Measurements from ENCODE around the gene IGFBP7. TPM values are rescaled to one million over a fixed set of nuclear protein-coding genes. Genes with fewer than 3 reads are reported as not detected.

The IGFBP7 gene, protein sequence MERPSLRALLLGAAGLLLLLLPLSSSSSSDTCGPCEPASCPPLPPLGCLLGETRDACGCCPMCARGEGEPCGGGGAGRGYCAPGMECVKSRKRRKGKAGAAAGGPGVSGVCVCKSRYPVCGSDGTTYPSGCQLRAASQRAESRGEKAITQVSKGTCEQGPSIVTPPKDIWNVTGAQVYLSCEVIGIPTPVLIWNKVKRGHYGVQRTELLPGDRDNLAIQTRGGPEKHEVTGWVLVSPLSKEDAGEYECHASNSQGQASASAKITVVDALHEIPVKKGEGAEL
- total RNA-seq, result 16.6 TPM

DNA sequence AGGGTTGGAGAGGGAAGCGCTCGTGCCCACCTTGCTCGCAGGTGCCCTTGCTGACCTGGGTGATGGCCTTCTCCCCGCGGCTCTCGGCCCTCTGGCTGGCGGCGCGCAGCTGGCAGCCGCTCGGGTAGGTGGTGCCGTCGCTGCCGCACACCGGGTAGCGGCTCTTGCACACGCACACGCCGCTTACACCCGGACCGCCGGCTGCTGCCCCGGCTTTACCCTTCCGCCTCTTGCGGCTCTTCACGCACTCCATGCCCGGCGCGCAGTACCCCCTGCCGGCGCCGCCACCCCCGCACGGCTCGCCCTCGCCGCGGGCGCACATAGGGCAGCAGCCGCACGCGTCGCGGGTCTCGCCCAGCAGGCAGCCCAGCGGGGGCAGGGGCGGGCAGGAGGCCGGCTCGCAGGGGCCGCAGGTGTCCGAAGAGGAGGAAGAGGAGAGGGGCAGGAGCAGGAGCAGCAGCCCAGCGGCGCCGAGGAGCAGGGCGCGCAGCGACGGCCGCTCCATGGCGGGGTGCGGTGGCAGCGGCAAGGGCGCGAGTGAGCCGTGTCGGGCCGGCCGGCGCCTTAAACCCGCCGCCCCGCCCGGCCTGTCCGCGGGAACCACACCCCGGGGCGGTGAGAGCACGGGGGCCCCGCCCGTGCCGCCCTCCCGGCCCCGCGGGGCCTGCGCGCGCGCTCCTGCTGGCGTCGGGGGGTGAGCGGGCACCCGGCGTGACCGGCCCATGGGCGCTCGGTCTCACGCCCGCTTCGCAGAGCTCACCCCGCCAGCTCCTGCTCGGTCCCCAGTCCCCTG lies at the start of gene IGFBP7:
IGFBP7 (minus strand) TSS at position 539 of the 793 bp plus-strand sequence; CDS start at position 505, 34 bp downstream.
- Histone ChIP-seq H3K4me3 (ENCODE audit: low read length) (peak within 1 kb of the TSS; percentile 49), H3K9me3 (ENCODE audit: low read depth, low read length) (no peaks in the 10 kb centered on the region), H3K4me1 (ENCODE audit: insufficient read depth, low read length) (peaks cover 47% of the 10 kb centered on the region), H3K27me3 (ENCODE audit: insufficient read depth, low read length) (peaks cover 21% of the 10 kb centered on the region)

DNA sequence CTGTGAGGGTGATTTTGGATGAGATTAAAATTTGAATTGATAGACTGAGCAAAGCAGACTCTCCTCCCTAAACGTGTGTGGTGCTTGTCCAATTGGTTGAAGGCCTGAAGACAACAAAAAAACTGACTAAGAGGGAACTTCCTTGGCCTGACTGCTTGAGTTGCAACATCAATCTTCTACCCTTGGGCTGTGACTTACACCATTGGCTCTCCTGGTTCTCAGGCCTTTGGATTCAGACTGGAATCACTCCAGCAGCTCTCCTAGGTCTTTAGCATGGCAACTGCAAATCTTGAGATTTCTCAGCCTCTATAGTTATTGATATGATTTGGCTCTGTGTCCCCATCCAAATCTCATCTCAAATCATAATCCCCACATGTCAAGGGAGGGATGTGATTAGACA lies 49.7 kb upstream of the IGFBP7 start:
- Histone ChIP-seq H3K4me3 (ENCODE audit: low read length) (no peak overlapping the region), H3K4me1 (ENCODE audit: insufficient read depth, low read length) (peaks cover 11% of the 10 kb centered on the region), H3K9me3 (ENCODE audit: low read depth, low read length) (no peaks in the 10 kb centered on the region), H3K27me3 (ENCODE audit: insufficient read depth, low read length) (peaks cover 6% of the 10 kb centered on the region)

DNA sequence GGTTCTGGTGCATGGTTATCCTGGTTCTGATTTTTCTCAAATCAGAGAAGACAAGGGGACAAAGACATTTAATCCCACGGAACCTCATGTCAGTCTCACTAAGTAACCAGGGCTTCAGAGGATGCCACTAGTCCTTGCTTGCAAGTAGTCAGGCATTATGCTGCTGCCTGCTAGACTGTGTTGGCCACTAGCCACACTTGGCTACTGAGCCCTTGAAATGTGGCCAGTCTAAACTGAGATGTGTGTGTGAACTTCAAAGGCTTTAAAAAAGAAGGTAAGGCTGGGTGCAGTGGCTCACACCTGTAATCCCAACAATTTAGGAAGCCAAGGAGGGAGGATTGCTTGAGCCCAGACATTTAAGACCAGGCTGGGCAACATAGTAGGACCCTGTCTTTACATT lies 48.6 kb upstream of the IGFBP7 start:
- no peaks in the 10 kb centered on the region for H3K9me3 ChIP-seq (ENCODE audit: low read depth, low read length)
- peaks cover 12% of the 10 kb centered on the region for H3K4me1 ChIP-seq (ENCODE audit: insufficient read depth, low read length)
- no peak overlapping the region for H3K4me3 ChIP-seq (ENCODE audit: low read length)
- no peaks in the 10 kb centered on the region for H3K27me3 ChIP-seq (ENCODE audit: insufficient read depth, low read length)

DNA sequence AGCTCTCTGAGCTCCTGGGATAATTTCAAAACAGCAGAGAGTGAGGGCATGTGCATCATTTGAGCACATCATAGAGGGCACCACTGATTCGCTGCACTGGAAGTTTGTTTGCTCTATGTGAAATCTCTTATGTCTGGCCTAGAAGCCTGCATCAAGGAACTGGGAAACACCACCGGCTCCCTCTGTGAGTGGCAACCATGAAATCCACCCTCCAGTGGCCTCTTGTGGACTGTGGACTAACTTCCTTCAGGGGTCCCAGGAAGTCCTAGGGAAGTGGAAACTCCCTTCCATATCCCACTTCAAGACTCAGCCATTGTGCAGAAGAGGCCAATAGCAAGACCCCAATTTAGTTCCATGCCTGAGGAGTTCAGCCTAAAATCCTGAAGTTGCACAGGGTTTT lies 48.0 kb upstream of the IGFBP7 start:
- Histone ChIP-seq H3K4me3 (ENCODE audit: low read length) (no peak overlapping the region), H3K4me1 (ENCODE audit: insufficient read depth, low read length) (peaks cover 8% of the 10 kb centered on the region), H3K9me3 (ENCODE audit: low read depth, low read length) (no peaks in the 10 kb centered on the region), H3K27me3 (ENCODE audit: insufficient read depth, low read length) (no peaks in the 10 kb centered on the region)

DNA sequence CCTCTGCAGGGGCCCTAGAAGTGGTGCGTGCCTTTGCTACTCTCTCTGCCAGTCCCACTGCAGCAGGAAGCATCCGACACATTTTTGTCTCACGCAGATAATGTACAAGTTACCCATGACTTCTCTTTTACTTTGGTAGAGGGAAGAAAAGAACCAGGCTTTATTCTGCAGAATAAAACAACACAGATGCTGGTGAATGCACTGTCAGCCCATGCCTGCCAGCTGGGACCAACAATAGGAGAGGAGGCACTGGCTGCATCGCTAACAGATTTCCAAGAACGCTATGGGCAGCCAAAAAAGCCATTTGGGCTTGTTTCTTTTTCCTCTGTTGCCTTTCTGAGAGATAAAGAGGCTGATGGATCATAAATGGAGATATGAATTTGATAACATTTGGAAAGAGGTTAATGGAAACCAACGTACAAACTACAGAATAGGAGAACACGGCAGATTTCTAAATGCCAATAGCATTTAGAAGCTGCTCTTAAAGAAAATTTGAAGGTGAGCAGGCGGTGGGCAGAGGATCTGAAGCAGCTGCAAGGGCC lies 47.5 kb upstream of the IGFBP7 start:
- Histone ChIP-seq H3K4me1 (ENCODE audit: insufficient read depth, low read length) (peaks cover 8% of the 10 kb centered on the region), H3K27me3 (ENCODE audit: insufficient read depth, low read length) (no peaks in the 10 kb centered on the region), H3K9me3 (ENCODE audit: low read depth, low read length) (no peaks in the 10 kb centered on the region)

DNA sequence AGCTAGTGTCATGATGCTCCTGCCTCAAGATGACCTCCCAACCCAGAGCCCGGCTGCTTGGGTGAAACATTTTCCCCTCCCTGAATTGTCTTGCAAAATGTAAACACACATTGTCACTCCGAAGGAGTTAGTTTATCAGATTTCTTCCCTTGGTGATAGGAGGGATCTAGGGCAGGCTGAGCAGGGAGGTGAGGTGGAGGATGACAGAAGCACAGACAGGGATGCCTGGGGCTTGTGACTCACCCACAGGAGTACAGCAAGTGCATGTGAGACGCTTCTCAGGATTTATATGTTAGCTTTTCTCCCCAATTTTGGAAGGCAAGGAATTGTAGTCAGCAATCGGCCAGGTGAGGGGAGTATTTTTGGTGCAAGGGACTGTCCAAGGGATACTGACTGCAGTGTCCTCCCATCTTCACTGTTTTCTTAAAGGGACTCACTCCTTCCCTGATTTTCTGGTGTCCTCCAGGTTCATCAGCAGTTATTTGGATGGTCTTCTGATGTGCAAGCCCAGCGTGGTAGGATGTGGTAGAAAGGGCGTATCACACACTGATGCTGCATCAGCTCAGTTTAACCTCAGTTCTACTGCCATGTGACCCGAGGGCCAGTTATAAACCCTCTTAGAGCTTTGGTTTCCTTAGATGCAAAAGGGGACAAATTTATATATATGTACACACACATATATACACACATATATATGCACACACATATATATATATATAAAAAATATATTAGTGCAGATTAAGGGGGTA lies 46.2 kb upstream of the IGFBP7 start:
- Histone ChIP-seq H3K4me1 (ENCODE audit: insufficient read depth, low read length) (peaks cover 8% of the 10 kb centered on the region), H3K4me3 (ENCODE audit: low read length) (no peak overlapping the region), H3K9me3 (ENCODE audit: low read depth, low read length) (no peaks in the 10 kb centered on the region), H3K27me3 (ENCODE audit: insufficient read depth, low read length) (no peaks in the 10 kb centered on the region)

More for the DNA sequence above, 47.5 kb upstream of the IGFBP7 start:
- no peak overlapping the region for H3K4me3 ChIP-seq (ENCODE audit: low read length)

DNA sequence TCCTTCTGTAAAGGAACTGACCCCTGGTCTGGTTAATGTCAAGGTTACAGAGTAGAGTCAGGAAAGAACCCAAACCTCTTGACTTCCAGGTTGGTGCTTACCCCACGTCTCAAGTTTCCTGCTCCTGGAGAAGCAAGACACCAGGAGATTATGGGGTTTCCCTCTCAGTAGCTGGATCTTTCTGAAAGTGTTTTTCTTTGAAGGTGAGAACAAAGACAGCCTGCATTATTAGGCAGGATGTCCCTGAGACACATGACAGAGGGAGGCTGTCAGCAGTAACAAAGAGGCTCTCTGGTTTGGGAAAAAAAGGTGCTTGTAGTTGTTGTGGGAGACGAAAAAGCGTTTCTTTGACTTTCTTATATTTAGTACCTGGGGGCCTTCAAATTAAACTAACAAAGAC lies 44.7 kb upstream of the IGFBP7 start:
- no peak overlapping the region for H3K4me3 ChIP-seq (ENCODE audit: low read length)
- no peaks in the 10 kb centered on the region for H3K27me3 ChIP-seq (ENCODE audit: insufficient read depth, low read length)
- H3K4me1 ChIP-seq (ENCODE audit: insufficient read depth, low read length), result peaks cover 8% of the 10 kb centered on the region
- H3K9me3 ChIP-seq (ENCODE audit: low read depth, low read length), result no peaks in the 10 kb centered on the region

DNA sequence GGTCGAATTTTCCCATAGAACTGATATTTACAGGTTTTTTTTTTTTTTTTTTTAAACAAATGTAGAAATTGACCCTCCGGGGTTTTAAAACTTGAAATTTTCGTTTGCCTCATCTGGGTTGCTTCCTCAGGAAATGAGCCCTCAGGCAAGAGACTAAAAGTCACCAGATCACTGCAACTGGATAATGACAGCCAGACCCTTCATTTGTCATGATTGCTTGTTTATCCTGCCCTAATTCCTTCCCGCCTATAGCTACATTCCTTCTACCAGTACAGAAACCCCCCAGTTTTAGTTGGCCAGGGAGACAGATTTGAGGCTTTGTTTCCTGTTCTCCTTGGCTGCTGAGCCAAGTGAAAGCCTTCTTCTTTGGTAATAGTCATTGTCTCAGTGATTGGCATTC lies 44.0 kb upstream of the IGFBP7 start:
- Histone ChIP-seq H3K4me1 (ENCODE audit: insufficient read depth, low read length) (peaks cover 8% of the 10 kb centered on the region), H3K9me3 (ENCODE audit: low read depth, low read length) (no peaks in the 10 kb centered on the region), H3K4me3 (ENCODE audit: low read length) (no peak overlapping the region), H3K27me3 (ENCODE audit: insufficient read depth, low read length) (no peaks in the 10 kb centered on the region)

DNA sequence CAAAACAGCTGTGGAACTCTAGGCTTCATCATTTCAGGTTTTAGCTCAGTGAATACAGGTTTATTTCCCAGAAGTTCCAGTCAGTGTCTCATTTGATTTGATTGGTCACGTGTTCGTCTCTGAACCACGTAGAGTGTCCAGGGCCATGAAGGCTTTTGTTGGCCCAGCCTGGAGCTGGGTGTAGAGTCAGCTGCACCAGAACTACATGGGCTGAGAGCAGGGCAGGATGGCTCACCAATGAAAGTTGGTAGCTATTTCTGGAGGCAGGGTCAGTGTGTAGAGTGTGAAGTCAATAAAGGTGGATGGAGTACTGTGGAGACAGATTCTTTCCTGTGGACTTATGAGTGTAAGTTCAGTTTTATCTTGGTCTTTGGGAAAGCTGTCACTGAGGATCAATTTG lies 43.0 kb upstream of the IGFBP7 start:
- Histone ChIP-seq H3K9me3 (ENCODE audit: low read depth, low read length) (no peaks in the 10 kb centered on the region), H3K27me3 (ENCODE audit: insufficient read depth, low read length) (no peaks in the 10 kb centered on the region), H3K4me3 (ENCODE audit: low read length) (no peak overlapping the region), H3K4me1 (ENCODE audit: insufficient read depth, low read length) (peaks cover 8% of the 10 kb centered on the region)

DNA sequence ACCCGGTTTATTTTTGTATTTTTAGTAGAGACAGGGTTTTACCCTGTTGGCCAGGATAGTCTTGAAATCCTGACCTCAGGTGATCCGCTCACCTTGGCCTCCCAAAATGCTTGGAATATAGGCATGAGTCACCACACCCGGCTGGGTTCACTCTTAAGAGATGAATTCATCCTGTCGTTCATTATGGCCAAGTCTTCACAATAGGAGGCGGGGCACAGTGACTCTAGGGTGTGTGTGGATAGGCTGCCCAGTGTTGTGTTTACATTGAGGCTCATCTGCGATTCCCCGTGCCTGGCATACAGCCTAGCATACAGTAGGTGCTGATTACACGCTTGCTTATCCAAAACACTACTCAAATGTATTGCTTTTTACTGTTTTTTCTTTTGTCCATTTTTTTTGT lies 41.3 kb upstream of the IGFBP7 start:
- H3K27me3 ChIP-seq (ENCODE audit: insufficient read depth, low read length), result no peaks in the 10 kb centered on the region
- no peak overlapping the region for H3K4me3 ChIP-seq (ENCODE audit: low read length)
- H3K9me3 ChIP-seq (ENCODE audit: low read depth, low read length), result no peaks in the 10 kb centered on the region

DNA sequence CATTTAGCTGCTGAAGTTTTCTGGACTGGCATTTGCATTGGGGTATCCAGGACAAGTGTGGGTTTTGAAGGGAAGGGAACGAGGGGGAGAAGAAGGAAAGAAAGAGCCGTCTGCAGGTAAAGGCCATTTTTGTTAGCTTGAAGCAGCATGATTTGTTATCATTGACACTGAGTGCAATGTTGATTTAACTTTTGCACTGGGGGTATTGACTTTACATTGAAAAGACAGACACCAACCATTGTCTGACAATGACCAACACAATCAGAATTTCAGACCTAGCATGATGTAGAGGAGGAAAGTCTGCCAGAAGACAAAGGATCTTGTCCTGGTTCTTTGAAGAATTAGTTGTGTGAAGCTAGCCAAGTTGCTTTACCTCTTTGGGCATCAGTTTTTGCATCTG lies 39.6 kb upstream of the IGFBP7 start:
- Histone ChIP-seq H3K9me3 (ENCODE audit: low read depth, low read length) (no peaks in the 10 kb centered on the region), H3K4me3 (ENCODE audit: low read length) (no peak overlapping the region), H3K27me3 (ENCODE audit: insufficient read depth, low read length) (no peaks in the 10 kb centered on the region), H3K4me1 (ENCODE audit: insufficient read depth, low read length) (peaks cover 8% of the 10 kb centered on the region)

More for the DNA sequence above, 41.3 kb upstream of the IGFBP7 start:
- H3K4me1 ChIP-seq (ENCODE audit: insufficient read depth, low read length), result peaks cover 8% of the 10 kb centered on the region

DNA sequence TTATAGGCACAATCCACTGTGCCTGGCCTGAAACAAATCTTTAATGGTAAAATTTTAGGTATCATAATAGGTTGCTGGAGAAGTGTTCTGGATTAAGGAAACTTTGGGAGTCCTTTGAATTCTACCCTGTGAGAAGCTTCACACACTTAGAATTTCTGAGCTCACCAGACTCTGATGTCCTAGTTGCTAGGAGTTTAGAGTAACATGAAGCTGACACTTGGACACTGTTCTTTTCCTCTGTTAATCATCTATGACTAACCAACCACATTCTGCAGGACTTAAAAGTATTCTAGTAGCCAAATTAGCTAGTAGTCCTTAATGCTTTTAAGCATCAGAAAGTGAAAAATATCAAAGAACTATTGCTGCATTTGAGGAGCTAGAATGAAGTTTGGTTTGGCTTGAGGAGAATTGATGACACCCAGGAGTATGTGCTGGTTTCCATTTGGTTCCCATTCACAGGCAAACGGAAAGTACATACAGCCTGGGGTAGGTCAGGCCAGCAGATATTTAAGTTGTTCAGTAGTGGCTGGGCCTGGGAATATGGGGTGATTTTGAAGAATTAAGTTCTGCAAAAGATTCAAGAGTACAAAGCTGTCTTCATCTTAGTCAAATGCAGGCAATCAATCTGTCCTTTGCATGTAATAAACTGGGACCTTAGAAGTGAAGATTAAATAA lies 38.8 kb upstream of the IGFBP7 start:
- no peaks in the 10 kb centered on the region for H3K9me3 ChIP-seq (ENCODE audit: low read depth, low read length)
- no peaks in the 10 kb centered on the region for H3K27me3 ChIP-seq (ENCODE audit: insufficient read depth, low read length)
- no peak overlapping the region for H3K4me3 ChIP-seq (ENCODE audit: low read length)
- H3K4me1 ChIP-seq (ENCODE audit: insufficient read depth, low read length), result peaks cover under 1% of the 10 kb centered on the region

DNA sequence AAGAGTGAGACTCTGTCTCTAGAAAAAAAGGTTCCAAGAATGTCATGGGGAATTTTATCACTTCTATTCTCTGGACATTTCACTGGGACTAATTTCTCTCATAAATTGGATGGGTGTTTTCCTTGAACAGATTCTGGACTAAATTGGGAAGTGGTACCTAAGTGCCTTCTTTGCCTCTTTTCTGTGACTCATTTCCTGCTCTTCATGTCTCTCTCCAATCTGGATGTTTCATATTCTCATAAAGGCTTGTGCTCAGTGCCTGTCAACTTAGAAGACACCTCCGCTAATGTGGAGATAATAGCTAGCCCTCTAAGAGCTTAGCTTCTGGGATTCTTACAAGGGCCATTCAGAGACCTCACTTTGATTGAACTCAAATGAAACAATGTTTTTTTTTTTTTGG lies 38.0 kb upstream of the IGFBP7 start:
- no peaks in the 10 kb centered on the region for H3K9me3 ChIP-seq (ENCODE audit: low read depth, low read length)
- no peak overlapping the region for H3K4me3 ChIP-seq (ENCODE audit: low read length)
- H3K4me1 ChIP-seq (ENCODE audit: insufficient read depth, low read length), result no peaks in the 10 kb centered on the region
- no peaks in the 10 kb centered on the region for H3K27me3 ChIP-seq (ENCODE audit: insufficient read depth, low read length)

DNA sequence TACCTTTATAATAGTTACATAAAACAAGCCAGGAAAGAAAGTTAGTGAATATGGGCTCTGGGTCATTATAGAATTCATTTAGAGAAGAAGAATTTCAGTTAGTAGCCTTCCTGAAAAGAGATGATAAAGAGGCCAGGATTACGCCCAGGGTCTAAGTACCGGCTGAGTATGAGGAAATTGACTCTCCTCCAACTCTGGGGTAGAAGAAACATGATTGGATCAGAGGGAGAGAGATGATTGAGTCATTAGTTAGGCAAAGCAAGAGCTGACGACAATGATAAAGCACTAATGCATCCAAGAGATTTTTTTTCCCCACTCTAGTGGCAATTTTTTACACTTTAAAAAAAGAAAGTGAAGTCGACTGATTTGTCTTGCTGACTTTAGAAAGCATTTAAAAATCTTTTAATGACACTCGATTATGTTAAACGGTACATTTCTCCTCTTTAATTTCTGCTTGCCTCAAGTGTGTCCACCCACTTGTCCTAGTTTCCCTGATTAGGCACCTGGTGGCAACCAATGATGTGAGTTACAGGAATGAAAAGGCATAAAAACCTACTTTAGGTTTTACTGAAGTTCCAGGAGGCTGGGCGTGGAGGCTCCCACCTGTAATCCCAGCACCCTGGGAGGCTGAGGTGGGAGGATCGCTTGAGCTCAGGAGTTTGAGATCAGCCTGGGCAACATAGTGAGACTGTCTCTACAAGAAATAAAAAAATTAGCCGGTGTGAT lies 37.3 kb upstream of the IGFBP7 start:
- no peaks in the 10 kb centered on the region for H3K27me3 ChIP-seq (ENCODE audit: insufficient read depth, low read length)
- no peaks in the 10 kb centered on the region for H3K4me1 ChIP-seq (ENCODE audit: insufficient read depth, low read length)
- H3K9me3 ChIP-seq (ENCODE audit: low read depth, low read length), result no peaks in the 10 kb centered on the region
- no peak overlapping the region for H3K4me3 ChIP-seq (ENCODE audit: low read length)

Data from mononuclear cell (primary cell).